ENCODE results near the gene ARHGAP23. TPM values are rescaled to one million over a fixed set of nuclear protein-coding genes. Genes with fewer than 3 reads are reported as not detected.

ARHGAP23 gene
- total RNA-seq, 1 experiment from 2014 or later: 97.9 TPM

- Histone ChIP-seq H4K20me1 (ENCODE audit: control insufficient read depth, insufficient read depth, insufficient read length) (no peaks in the 10 kb centered on the region), H3K79me2 (ENCODE audit: insufficient read depth, low read length) (peaks cover 4% of the 10 kb centered on the region; the same call in 1 of the 2 replicates), H3K79me1 (ENCODE audit: insufficient read depth, low read depth, low read length, poor library complexity, severe bottlenecking) (peaks cover 2% of the 10 kb centered on the region), H3K56ac (ENCODE audit: insufficient read length, low read depth, low read length) (no peak overlapping the region), H3K23me2 (ENCODE audit: insufficient read length, low read depth, low read length, poor library complexity, severe bottlenecking) (no peaks in the 10 kb centered on the region), H3K4ac (ENCODE audit: low read depth, low read length) (no peak overlapping the region), H3K18ac (ENCODE audit: insufficient read length, low read depth, low read length) (peak overlapping the region; percentile 5), H2BK15ac (ENCODE audit: low read depth, low read length) (no peak overlapping the region), H3K27me3 (ENCODE audit: insufficient read depth, low read length) (no peaks in the 10 kb centered on the region), H4K5ac (ENCODE audit: insufficient read length, low read depth, low read length) (no peak overlapping the region), H2BK12ac (ENCODE audit: insufficient read length, low read depth, low read length) (no peak overlapping the region), H2AK5ac (ENCODE audit: insufficient read length, low read length) (no peak overlapping the region), H3K9me3 (ENCODE audit: control insufficient read depth, low read depth, low read length) (no peaks in the 10 kb centered on the region), H2BK20ac (ENCODE audit: low read depth, low read length, poor library complexity, severe bottlenecking) (no peak overlapping the region), H3K23ac (ENCODE audit: insufficient read length, low read depth, low read length) (no peak overlapping the region), H3K27ac (ENCODE audit: insufficient read length, low read depth, low read length) (no peak overlapping the region), H3K4me2 (ENCODE audit: insufficient read depth, insufficient read length, low read length) (peak overlapping the region; percentile 24), H3T11ph (ENCODE audit: low read length) (no peak overlapping the region), H3K4me1 (ENCODE audit: insufficient read depth, low read length) (peaks cover 6% of the 10 kb centered on the region; the same call in 1 of the 2 replicates), H2AFZ (ENCODE audit: low read length) (no peak overlapping the region), H2BK120ac (ENCODE audit: low read depth, low read length, poor library complexity, severe bottlenecking) (no peak overlapping the region), H3K14ac (ENCODE audit: insufficient read depth, low read length) (no peak overlapping the region; the same call in 1 of the 2 replicates), H3K9ac (ENCODE audit: extremely low read depth, insufficient read length, low read length) (no peak overlapping the region), H4K91ac (ENCODE audit: insufficient read length, low read depth, low read length) (no peak overlapping the region), H2BK5ac (ENCODE audit: insufficient read length, low read length) (no peak overlapping the region), H4K8ac (replicated peaks; ENCODE audit: insufficient read length, low read depth, low read length) (no peak overlapping the region)
- peaks cover 2 to 19% (median 4%) of the 10 kb centered on the region in 3 experiments; a peak in 5 of 7 replicates for H3K36me3 Mint-ChIP-seq (ENCODE audit: insufficient read depth in 1 of 3, low read depth in 3 of 3)
- no peak for TF ChIP-seq CTCF (conservative IDR thresholded peaks at IDR 0.05)
- no peaks in the 10 kb centered on the region for H3K9me3 Mint-ChIP-seq
- WGBS (ENCODE audit: extremely low coverage, insufficient read length, low lambda C conversion rate): no CpG with 5 or more reads among the region's 16 CpGs
- peak overlapping the region; percentile 34 to 60; a peak in 3 of 5 replicates for H3K4me3 Mint-ChIP-seq
- H3K4me1 Mint-ChIP-seq: peaks cover 58 to 59% of the 10 kb centered on the region in 2 experiments
- H3K27me3 Mint-ChIP-seq (ENCODE audit: low read depth): no peaks in the 10 kb centered on the region
- peak overlapping the region; percentile 85 to 88 (median 87); a peak in 5 of 7 replicates for H3K27ac Mint-ChIP-seq
- DNase-seq: peak; percentile 98
Observed at GRCh38 chr17:38440614-38441397, 12.5 kb downstream of the ARHGAP23 start.
